Peyer's patch (tissue), 4 donors: Measurements from ENCODE around the gene B4GALNT2. TPM values are rescaled to one million over a fixed set of nuclear protein-coding genes. Genes with fewer than 3 reads are reported as not detected.

Source experiments
- DNase-seq, 3 donors: peaks; one replicate each; pipeline ENCODE4 v3.0.0-alpha.2; 2017 to 2019
- H3K27ac ChIP-seq, 4 donors: fragments of 200-600 bp; sonication (generic); one replicate each; pipeline ENCODE4 v1.5.1; 2016 to 2019
- H3K27me3 ChIP-seq, 2 donors: fragments of 200-600 bp; sonication (generic); one replicate each; pipeline ENCODE4 v1.5.1; 2019
- H3K36me3 ChIP-seq, 3 donors: fragments of 200-600 bp; sonication (generic); one replicate each; pipeline ENCODE4 v1.5.1; 2016 to 2019
- H3K4me1 ChIP-seq, 4 donors: fragments of 200-600 bp; sonication (generic); one replicate each; pipeline ENCODE4 v1.5.1; 2016 to 2019
- H3K4me3 ChIP-seq, 4 donors: fragments of 200-600 bp; sonication (generic); 1 replicate in 3 of 4; 2 replicates in 1 of 4; pipeline ENCODE4 v1.5.1; 2016 to 2019; ENCODE audit warnings: mild to moderate bottlenecking in 1 of 4
- H3K9me3 ChIP-seq, 4 donors: fragments of 200-600 bp; sonication (generic); one replicate each; pipeline ENCODE4 v1.5.1; 2016 to 2019; ENCODE audit warnings: mild to moderate bottlenecking in 1 of 4
- POLR2A ChIP-seq, 2 donors: fragments of 450-650 bp; IDR thresholded peaks; one replicate each; pipeline ENCODE4 v1.5.1; 2017; ENCODE audit warnings: antibody characterized with exemption in 2 of 2, mild to moderate bottlenecking in 2 of 2, moderate library complexity in 2 of 2
- total RNA-seq, 4 donors: library from RNA; depleted of rRNA; stranded (reverse); fragments of >200 nt; gene quantifications; one replicate each; pipeline ENCODE4 v1.1.0, GENCODE V29; 2016
- TF ChIP-seq, protein P1 (sequence below), 6 experiments: fragments of 450-650 bp in 4 of 6; fragments of 200-600 bp in 2 of 6; sonication (generic) in 1 of 6; IDR thresholded peaks; one replicate each; pipeline ENCODE4 v1.5.1; 2017 to 2019; ENCODE audit warnings: antibody characterized with exemption in 6 of 6, mild to moderate bottlenecking in 3 of 6, moderate library complexity in 1 of 6

The B4GALNT2 gene
- total RNA-seq, 4 donors from 2014 or later: 0.83 to 11.2 (median 7.5) TPM

DNA sequence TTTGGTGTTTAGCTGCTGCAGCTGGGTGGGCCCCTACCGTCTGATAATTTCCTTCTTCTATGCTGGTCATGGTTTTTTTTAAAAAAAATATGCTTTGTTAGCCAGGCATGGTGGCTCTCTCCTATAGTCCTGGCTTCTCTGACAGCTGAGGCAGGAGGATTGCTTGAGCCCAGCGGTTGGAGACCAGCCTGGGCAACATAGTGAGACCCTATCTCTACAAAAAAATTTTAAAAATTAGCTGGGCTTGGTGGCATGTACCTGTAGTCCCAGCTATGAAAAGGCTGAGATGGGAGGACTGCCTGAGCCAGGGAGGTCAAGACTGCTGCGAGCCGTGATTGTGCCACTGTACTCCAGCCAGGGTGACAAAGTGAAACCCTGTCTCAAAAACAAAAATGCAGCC lies 19.4 kb downstream of the B4GALNT2 start:
- DNase-seq: no peak
- no peak overlapping the region for H3K27ac ChIP-seq
- H3K4me1 ChIP-seq: no peaks in the 10 kb centered on the region
- no peak overlapping the region for H3K4me3 ChIP-seq
- no peaks in the 10 kb centered on the region for H3K27me3 ChIP-seq
- H3K9me3 ChIP-seq: no peaks in the 10 kb centered on the region
- H3K36me3 ChIP-seq: no peaks in the 10 kb centered on the region
- TF ChIP-seq POLR2A (IDR thresholded peaks at IDR 0.05): no peak
- TF ChIP-seq, protein P1, sequence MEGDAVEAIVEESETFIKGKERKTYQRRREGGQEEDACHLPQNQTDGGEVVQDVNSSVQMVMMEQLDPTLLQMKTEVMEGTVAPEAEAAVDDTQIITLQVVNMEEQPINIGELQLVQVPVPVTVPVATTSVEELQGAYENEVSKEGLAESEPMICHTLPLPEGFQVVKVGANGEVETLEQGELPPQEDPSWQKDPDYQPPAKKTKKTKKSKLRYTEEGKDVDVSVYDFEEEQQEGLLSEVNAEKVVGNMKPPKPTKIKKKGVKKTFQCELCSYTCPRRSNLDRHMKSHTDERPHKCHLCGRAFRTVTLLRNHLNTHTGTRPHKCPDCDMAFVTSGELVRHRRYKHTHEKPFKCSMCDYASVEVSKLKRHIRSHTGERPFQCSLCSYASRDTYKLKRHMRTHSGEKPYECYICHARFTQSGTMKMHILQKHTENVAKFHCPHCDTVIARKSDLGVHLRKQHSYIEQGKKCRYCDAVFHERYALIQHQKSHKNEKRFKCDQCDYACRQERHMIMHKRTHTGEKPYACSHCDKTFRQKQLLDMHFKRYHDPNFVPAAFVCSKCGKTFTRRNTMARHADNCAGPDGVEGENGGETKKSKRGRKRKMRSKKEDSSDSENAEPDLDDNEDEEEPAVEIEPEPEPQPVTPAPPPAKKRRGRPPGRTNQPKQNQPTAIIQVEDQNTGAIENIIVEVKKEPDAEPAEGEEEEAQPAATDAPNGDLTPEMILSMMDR (IDR thresholded peaks at IDR 0.05): no peak

DNA sequence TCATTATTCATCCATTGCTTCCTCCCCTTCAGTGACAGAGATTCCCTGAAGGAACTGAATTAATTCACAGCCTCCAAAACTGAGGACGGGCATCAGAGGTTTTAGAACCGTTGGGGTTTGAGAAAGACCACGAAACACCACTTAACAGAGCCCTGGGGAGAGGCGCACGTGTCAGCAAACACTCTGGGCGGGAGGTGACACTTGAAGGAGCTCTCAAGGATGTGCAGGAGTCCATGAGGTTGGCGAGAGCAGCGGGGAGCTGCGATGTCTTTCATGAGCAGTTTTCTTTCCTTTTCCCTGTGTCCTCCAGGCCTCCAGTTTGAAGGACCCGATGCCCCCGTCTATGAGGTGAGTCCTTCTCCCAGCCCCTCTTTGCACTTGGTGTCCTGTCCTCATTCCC lies 23.7 kb downstream of the B4GALNT2 start:
- Histone ChIP-seq H3K27me3 (no peaks in the 10 kb centered on the region), H3K27ac (no peak overlapping the region), H3K4me1 (no peaks in the 10 kb centered on the region), H3K4me3 (no peak overlapping the region), H3K9me3 (no peaks in the 10 kb centered on the region), H3K36me3 (no peaks in the 10 kb centered on the region)
- TF ChIP-seq, protein P1 (IDR thresholded peaks at IDR 0.05): no peak
- TF ChIP-seq POLR2A (IDR thresholded peaks at IDR 0.05): no peak
- DNase-seq: no peak

DNA sequence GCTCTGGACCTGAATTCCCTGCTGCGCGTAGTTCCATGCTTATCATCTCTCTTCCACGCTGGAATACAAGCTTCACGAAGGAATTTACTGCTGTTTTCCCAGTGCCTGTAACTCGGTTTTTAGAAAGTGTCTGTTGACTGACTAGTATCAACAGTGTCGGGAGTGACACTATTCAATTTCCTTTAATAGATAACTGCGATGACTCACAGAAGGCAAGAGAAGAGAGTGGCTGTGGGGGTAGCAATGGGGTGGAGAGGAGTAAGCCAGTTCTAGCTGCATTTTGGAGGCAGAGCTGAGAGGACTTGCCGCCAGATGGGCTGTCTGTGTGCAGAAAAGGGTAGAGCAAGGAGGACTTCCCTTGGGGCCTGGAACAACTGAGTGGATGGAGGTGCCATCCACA lies 25.2 kb downstream of the B4GALNT2 start:
- TF ChIP-seq, protein P1 (IDR thresholded peaks at IDR 0.05): no peak
- TF ChIP-seq POLR2A (IDR thresholded peaks at IDR 0.05): no peak
- H3K27ac ChIP-seq: no peak overlapping the region
- no peaks in the 10 kb centered on the region for H3K36me3 ChIP-seq
- H3K4me3 ChIP-seq: no peak overlapping the region
- no peak for DNase-seq
- H3K4me1 ChIP-seq: no peaks in the 10 kb centered on the region
- H3K27me3 ChIP-seq: no peaks in the 10 kb centered on the region
- no peaks in the 10 kb centered on the region for H3K9me3 ChIP-seq

DNA sequence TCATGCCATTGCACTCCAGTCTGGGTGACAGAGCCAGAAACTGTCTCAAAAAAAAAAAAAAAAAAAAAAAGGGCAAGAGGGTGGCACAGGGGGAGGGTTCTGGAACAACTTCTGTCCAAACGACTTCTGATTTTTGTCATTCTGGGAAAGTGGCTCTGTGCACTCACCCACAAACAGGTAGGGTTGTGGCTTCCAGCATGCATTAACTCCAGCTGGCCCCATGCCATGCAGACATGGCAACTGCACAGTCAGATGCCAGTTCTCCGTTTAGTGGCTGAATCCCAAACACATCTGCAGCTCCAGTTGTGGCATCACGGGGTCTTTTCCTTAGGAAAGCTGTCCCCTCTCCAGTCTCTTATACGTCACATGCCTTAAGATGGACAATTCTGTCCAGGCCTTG lies 30.3 kb downstream of the B4GALNT2 start:
- no peak for DNase-seq
- Histone ChIP-seq H3K27ac (no peak overlapping the region), H3K27me3 (no peaks in the 10 kb centered on the region), H3K4me3 (no peak overlapping the region), H3K9me3 (no peaks in the 10 kb centered on the region), H3K4me1 (no peaks in the 10 kb centered on the region), H3K36me3 (no peaks in the 10 kb centered on the region)
- no peak for TF ChIP-seq POLR2A (IDR thresholded peaks at IDR 0.05)
- TF ChIP-seq, protein P1 (IDR thresholded peaks at IDR 0.05): no peak

DNA sequence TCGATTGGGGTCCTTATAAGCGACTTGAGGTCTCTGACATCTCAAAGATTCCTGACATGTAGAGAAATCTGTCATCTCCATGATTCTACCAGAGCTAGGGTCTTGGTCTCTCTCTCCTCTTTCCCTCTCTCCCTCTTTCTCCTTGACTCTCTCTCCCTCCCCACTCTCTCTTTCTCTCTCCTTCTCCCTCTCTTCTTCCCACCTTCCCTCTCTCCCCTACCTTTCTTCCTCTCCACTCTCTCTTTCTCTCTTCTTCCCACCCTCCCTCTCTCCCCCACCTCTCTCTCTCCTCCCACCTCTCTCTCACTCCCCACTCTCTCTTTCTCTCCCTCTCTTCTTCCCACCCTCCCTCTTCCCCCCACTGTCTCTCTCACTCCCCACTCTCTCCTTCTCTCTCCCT lies 32.6 kb downstream of the B4GALNT2 start:
- Histone ChIP-seq H3K4me3 (no peak overlapping the region), H3K4me1 (no peaks in the 10 kb centered on the region), H3K27me3 (no peaks in the 10 kb centered on the region), H3K9me3 (no peaks in the 10 kb centered on the region), H3K27ac (no peak overlapping the region), H3K36me3 (no peaks in the 10 kb centered on the region)
- no peak for DNase-seq
- TF ChIP-seq, protein P1 (IDR thresholded peaks at IDR 0.05): no peak
- no peak for TF ChIP-seq POLR2A (IDR thresholded peaks at IDR 0.05)

DNA sequence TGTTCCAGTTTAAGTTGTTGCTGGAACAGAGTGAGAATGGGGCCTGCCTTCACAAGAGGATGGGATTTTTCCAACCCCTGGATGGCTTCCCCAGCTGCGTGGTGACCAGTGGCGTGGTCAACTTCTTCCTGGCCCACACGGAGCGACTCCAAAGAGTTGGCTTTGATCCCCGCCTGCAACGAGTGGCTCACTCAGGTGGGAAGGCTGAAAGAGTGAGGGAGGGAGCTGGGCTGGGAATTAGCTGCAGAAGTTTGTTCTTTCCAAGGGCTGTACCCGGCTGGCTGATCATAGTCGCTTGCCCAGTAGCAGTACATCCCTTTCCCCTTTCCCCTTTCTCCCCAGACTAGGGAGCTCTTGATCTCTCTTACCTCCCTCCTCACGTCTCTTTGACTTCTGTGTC lies 36.1 kb downstream of the B4GALNT2 start:
- Histone ChIP-seq H3K9me3 (no peaks in the 10 kb centered on the region), H3K36me3 (no peaks in the 10 kb centered on the region), H3K27ac (no peak overlapping the region), H3K27me3 (no peaks in the 10 kb centered on the region), H3K4me3 (no peak overlapping the region), H3K4me1 (no peaks in the 10 kb centered on the region)
- no peak for TF ChIP-seq POLR2A (IDR thresholded peaks at IDR 0.05)
- TF ChIP-seq, protein P1 (IDR thresholded peaks at IDR 0.05): no peak
- DNase-seq: no peak
